GM21367 (cell line): ENCODE measurements around the gene GREM1.

ENCODE experiments used
- ATAC-seq: cut with Tn5 transposase; IDR thresholded peaks from one replicate; pipeline ENCODE4 v1.9.1; 2021; ENCODE audit not compliant: unreplicated experiment

GREM1 gene

DNA sequence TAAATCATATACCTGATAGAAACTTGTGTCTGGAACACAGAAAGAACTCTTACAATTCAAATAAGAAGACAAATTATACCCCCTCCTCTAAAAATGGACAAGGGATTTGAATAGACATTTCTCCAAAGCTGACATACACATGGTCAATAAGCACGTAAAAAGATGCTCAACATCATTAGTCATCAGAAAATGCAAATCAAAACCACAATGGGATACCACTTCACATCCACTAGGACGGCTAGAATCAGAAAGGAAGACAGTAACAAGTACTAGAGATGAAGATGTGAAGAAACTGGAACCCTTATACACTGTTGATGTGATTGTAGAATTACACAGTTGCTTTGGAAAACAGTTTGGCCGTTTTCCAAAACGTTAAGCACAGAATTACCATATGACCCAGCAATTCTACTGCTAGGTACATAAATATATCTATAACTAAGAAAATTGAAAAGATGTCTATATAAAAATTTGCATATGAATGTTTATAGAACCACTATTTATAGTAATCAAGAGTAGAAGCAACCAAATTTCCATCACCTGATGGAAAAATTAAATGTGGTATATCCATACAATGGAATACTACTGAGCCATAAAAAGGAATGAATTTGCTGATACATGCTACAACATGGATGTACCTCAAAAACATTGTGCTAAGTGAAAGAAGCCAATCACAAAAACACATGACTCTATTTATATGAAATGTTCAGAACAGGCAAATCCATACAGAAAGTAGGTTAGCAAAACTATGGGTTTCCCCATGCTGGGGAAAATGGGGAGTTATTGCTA is 60.8 kb downstream of the GREM1 start:
- no peak for ATAC-seq

DNA sequence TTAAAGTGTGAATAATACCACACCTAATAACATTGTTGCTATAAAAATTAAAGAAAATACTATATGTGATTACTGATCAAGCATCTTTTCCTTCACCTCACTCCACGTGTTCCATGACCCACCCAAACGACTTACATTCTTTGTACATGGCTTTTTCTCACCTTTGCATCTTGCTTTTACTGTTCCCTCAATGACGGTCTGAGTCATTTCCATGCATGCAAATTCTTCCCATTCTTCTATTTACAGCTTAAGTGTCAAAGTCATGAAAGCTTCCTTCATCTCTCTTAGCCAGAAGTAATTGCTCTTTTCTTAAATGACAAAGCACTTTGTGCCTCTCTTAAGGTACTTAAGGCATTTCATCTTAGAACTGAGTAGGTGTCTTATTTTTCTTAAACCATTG is 64.0 kb downstream of the GREM1 start:
- ATAC-seq: no peak

- ATAC-seq: no peak
Observed at GRCh38 chr15:32784581-32784980, 66.8 kb downstream of the GREM1 start.

GRCh38 chr15:32786906-32787305 is 69.1 kb downstream of the GREM1 start:
- ATAC-seq: no peak

DNA sequence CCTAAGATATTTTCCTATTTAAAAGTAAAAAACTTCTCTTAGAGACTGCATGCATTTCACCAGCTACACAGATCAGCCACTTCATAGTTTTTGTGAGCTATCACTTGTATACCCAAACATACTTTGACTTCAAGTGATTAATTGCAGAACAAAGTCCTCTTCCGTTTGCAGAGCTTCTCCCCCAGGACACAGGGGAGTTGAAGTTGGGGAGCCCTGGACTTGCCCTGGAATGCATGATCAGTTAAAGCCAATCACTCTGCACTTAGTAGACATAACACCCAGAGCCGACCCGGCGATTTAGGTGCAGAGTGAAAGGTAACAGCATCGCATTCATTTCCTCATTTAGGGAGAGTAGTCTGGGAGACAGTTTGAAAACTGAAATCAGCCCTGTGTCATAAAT is 70.1 kb downstream of the GREM1 start:
- ATAC-seq: no peak

DNA sequence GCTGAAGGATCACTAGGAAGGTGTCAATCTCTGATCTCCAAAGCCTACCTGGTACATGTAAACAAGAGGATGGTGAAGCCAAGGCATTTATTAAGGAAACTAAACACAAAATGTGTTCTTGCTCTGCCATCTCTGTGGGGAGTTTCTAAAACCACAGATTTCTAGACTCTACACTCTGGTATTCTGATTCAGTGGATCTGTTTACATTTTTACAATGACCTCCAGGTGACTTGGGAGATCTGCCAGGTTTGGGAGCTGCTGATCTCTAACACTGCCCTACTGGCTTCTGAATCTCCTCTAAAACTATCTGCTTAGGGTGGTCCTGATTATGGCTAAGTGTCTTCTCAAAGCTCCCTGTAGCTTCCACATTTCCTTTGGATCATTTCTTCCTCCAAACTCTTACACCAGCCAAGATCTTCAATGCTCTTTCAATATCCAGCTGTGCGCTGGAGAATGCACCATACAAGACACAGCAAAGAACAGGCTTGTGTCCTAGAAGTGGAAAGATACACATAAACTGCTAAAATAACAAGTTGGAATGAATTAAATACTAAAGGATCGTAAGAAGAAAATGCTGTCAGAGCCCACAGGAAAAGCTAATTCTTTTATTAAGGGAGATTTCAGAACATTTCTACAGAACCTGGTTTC is 72.7 kb downstream of the GREM1 start:
- ATAC-seq: no peak

- no peak for ATAC-seq
Observed at GRCh38 chr15:32792436-32792835, 74.6 kb downstream of the GREM1 start.
